ENCODE measurements around the gene FAM193A.

DNA sequence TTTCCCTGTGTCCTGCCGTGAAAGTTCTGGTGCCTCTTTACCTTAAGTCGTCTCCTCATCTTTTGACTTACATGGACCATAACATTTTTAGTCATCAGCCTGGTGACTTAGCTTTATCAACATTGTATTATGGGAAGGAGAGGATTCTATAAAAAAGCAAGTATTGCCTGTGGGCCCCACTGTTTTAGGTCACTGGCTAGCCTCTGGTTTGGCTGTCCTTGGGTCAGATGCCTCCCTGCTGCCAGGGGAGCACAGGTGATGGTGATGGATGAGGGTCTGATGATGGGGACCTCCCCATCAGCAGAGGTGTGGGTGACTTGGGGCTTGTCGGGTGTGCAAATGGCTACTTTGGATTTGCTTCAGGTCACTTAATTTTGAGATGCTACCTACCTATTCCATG, 51.8 kb downstream of the FAM193A start:
- TF ChIP-seq GATA2 (IDR thresholded peaks at IDR 0.05; ENCODE audit: low read depth, low read length) (no peak), GATA3 (IDR thresholded peaks at IDR 0.05; ENCODE audit: low read depth, low read length) (no peak)

Measured in SH-SY5Y (cell line).